ENCODE measurements around the gene USP50. TPM values are rescaled to one million over a fixed set of nuclear protein-coding genes. Genes with fewer than 3 reads are reported as not detected.

USP50 gene
- total RNA-seq, 1 donor from 2014 or later, result 0.48 TPM

DNA sequence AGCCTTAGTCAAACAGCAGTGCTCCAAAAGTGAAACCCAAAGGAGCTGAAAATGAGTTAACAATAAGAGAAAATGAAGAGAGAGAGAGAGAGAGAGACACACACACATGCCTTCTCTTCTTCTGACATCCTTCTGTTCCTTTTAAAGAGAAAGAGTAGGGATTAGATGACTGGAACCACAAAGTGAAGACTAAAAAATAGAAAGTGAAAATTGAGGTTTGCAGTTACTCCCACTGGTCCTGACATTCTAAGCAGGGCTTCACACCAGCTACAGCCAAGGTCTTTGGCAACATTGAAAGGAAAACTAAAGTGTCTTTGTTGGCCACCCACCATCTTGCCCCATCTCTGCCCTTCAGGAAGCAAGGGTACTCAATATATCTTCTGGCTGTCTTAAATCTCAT, 59.2 kb downstream of the USP50 start:
- peaks cover 23% of the 10 kb centered on the region for H3K36me3 Mint-ChIP-seq
- H3K27ac Mint-ChIP-seq, result no peak overlapping the region
- TF ChIP-seq, protein P1, sequence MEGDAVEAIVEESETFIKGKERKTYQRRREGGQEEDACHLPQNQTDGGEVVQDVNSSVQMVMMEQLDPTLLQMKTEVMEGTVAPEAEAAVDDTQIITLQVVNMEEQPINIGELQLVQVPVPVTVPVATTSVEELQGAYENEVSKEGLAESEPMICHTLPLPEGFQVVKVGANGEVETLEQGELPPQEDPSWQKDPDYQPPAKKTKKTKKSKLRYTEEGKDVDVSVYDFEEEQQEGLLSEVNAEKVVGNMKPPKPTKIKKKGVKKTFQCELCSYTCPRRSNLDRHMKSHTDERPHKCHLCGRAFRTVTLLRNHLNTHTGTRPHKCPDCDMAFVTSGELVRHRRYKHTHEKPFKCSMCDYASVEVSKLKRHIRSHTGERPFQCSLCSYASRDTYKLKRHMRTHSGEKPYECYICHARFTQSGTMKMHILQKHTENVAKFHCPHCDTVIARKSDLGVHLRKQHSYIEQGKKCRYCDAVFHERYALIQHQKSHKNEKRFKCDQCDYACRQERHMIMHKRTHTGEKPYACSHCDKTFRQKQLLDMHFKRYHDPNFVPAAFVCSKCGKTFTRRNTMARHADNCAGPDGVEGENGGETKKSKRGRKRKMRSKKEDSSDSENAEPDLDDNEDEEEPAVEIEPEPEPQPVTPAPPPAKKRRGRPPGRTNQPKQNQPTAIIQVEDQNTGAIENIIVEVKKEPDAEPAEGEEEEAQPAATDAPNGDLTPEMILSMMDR (conservative IDR thresholded peaks at IDR 0.05), result no peak
- H3K27me3 Mint-ChIP-seq, result no peaks in the 10 kb centered on the region
- H3K9me3 Mint-ChIP-seq, result no peaks in the 10 kb centered on the region
- no peak for DNase-seq (ENCODE audit: extremely low spot score, unreplicated experiment)
- no peak overlapping the region for H3K4me3 Mint-ChIP-seq
- no peaks in the 10 kb centered on the region for H3K4me1 Mint-ChIP-seq (ENCODE audit: unreplicated experiment)

DNA sequence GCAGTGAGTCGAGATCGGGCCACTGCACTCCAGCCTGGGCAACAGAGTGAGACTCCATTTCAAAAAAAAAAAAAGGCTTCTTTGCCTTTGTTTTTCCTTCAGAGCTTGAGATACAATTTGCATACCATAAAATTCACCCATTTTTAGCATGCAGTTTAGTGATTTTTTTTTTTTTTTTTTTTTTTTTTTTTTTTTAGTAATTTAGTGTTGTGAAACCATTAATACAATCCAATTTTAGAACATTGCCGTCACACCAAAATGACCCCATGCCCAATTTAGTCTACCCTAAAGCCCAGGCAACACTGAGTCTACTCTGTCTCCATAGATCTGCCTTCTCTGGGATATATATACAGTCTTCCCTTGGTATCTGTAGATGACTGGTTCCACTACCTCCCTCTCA, 61.1 kb downstream of the USP50 start:
- DNase-seq (ENCODE audit: extremely low spot score, unreplicated experiment), result no peak
- H3K27ac Mint-ChIP-seq, result no peak overlapping the region
- no peaks in the 10 kb centered on the region for H3K4me1 Mint-ChIP-seq (ENCODE audit: unreplicated experiment)
- H3K4me3 Mint-ChIP-seq, result no peak overlapping the region
- H3K27me3 Mint-ChIP-seq, result no peaks in the 10 kb centered on the region
- H3K9me3 Mint-ChIP-seq, result no peaks in the 10 kb centered on the region
- peaks cover 32% of the 10 kb centered on the region for H3K36me3 Mint-ChIP-seq
- TF ChIP-seq, protein P1 (conservative IDR thresholded peaks at IDR 0.05), result no peak

DNA sequence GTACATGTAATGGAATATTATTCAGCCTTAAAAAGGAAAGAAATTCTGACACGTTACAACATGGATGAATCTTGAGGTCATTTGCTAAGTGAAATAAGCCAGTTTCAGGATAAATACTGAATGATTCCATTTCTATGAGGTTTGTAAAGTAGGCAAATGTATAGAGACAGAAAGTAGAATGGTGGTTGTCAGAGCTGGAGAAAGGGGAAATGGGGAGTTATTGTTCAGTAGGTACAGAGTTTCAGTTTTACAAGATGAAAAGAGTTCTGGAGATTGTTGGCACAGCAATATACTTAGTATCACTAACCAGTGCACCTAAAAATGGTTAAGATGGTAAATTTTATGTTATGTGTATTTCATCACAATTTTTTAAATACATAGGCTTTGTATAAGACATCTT, 61.7 kb downstream of the USP50 start:
- no peaks in the 10 kb centered on the region for H3K27me3 Mint-ChIP-seq
- no peak overlapping the region for H3K27ac Mint-ChIP-seq
- TF ChIP-seq, protein P1 (conservative IDR thresholded peaks at IDR 0.05), result no peak
- H3K36me3 Mint-ChIP-seq, result peaks cover 29% of the 10 kb centered on the region
- no peak overlapping the region for H3K4me3 Mint-ChIP-seq
- no peaks in the 10 kb centered on the region for H3K9me3 Mint-ChIP-seq
- no peak for DNase-seq (ENCODE audit: extremely low spot score, unreplicated experiment)
- H3K4me1 Mint-ChIP-seq (ENCODE audit: unreplicated experiment), result no peaks in the 10 kb centered on the region

DNA sequence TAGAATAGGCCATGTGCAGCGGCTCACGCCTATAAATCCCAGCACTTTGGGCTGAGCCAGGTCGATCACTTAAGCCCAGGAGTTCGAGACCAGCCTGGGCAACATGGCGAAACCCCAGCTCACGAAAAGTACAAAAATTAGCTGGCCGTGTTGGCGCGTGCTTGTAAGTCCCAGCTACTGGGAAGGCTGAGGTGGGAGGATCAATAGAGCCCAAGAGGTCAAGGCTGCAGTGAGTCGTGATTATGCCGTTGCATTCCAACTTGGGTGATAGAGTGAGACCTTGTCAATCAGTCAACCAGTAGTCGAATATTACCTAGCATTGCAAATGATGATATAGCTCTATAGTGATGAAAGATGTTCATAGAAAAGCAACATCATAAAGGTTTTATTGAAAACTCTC, 70.3 kb downstream of the USP50 start:
- H3K9me3 Mint-ChIP-seq, result no peaks in the 10 kb centered on the region
- H3K4me1 Mint-ChIP-seq (ENCODE audit: unreplicated experiment), result no peaks in the 10 kb centered on the region
- no peaks in the 10 kb centered on the region for H3K27me3 Mint-ChIP-seq
- no peak overlapping the region for H3K27ac Mint-ChIP-seq
- no peak for DNase-seq (ENCODE audit: extremely low spot score, unreplicated experiment)
- TF ChIP-seq, protein P1 (conservative IDR thresholded peaks at IDR 0.05), result no peak
- H3K36me3 Mint-ChIP-seq, result peaks cover 28% of the 10 kb centered on the region
- H3K4me3 Mint-ChIP-seq, result no peak overlapping the region

DNA sequence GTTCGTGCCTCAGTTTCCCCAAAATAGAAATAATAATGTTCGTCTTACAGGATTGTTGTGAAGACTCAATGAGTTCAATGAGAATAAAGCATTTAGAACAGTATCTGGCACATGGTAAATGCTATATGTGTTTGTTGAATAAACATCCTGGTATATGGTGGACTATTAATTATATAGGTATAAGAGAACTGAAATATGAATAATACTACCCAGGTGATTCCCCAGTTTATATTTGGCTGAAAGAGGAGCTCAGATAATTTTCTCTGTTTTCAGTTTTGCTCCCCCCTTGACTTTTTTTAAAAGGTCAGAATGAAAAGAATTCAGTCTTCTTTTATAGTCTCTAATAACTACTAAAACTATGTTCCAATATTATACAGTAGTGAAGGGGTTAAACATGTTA, 75.4 kb downstream of the USP50 start:
- H3K9me3 Mint-ChIP-seq, result no peaks in the 10 kb centered on the region
- H3K4me1 Mint-ChIP-seq (ENCODE audit: unreplicated experiment), result no peaks in the 10 kb centered on the region
- H3K4me3 Mint-ChIP-seq, result no peak overlapping the region
- H3K27ac Mint-ChIP-seq, result no peak overlapping the region
- no peak for DNase-seq (ENCODE audit: extremely low spot score, unreplicated experiment)
- TF ChIP-seq, protein P1 (conservative IDR thresholded peaks at IDR 0.05), result no peak
- peaks cover 25% of the 10 kb centered on the region for H3K36me3 Mint-ChIP-seq
- H3K27me3 Mint-ChIP-seq, result no peaks in the 10 kb centered on the region

Data from type B pancreatic cell (in vitro differentiated cells).